HepG2 (cell line): Measurements from ENCODE around the gene ATXN3L. TPM values are rescaled to one million over a fixed set of nuclear protein-coding genes. Genes with fewer than 3 reads are reported as not detected.

Source experiments
- ATAC-seq: fragments of 200-7000 bp; cut with Tn5 transposase; 3 replicates; pipeline ENCODE4 v1.9.1; 2020; ENCODE audit warnings: mild to moderate bottlenecking, moderate library complexity
- BruUV-seq: library from RNA; stranded (reverse); fragments of 400-500 nt; replicated peaks from 2 replicates; lab custom pipeline; 2021; lab: Mats Ljungman, UMichigan
- CTCF ChIA-PET: fragments of 300-600 bp; formaldehyde crosslinking; extraction: SDS; loops from one replicate; lab custom pipeline; 2021; ENCODE audit warnings: low total read pairs, inconsistent platforms, low intra/inter-chr PET ratio; lab: Yijun Ruan, JAX
- POLR2A ChIA-PET: fragments of 350-600 bp; sonication (Branson Sonifier 250); formaldehyde crosslinking; loops from one replicate; lab custom pipeline; 2020; ENCODE audit warnings: antibody characterized with exemption, inconsistent platforms; lab: Yijun Ruan, JAX
- DNase-seq: peaks from one replicate; pipeline ENCODE4 v3.0.0-alpha.2; 2015; ENCODE audit warnings: low spot score
- FAIRE-seq: peaks from 3 replicates; lab custom pipeline; 2011; peaks lifted over from hg19 to GRCh38; lab: Jason Lieb, UNC
- H2AFZ ChIP-seq: one replicate; pipeline ENCODE4 v1.6.1; 2011; ENCODE audit warnings: low read length, inconsistent platforms
- H3K27ac ChIP-seq: fragments of 300-600 bp; 3 replicates; pipeline ENCODE4 v1.8.0; 2011; ENCODE audit warnings: mixed run types, mild to moderate bottlenecking, mixed read lengths, low read length, inconsistent platforms; ENCODE audit not compliant: insufficient read depth; ENCODE audit errors: extremely low read length
- H3K27me3 ChIP-seq, 2 experiments: fragments of 200-600 bp in 1 of 2; 2 replicates in 1 of 2; 3 replicates in 1 of 2; pipeline versions ENCODE4 v1.6.0 to v1.8.0; 2011; ENCODE audit warnings: low read length in 2 of 2, mild to moderate bottlenecking in 2 of 2, moderate library complexity in 2 of 2, inconsistent platforms in 1 of 2; ENCODE audit not compliant: insufficient read depth in 2 of 2, control insufficient read depth in 1 of 2
- H3K36me3 ChIP-seq, 2 experiments: fragments of 200-600 bp in 1 of 2; replicated peaks in 1 of 2; 2 replicates in 1 of 2; 3 replicates in 1 of 2; pipeline versions ENCODE4 v1.5.1 to v1.8.0; 2011; ENCODE audit warnings: low read length in 2 of 2, inconsistent platforms in 1 of 2; ENCODE audit not compliant: insufficient read depth in 2 of 2, control insufficient read depth in 1 of 2
- H3K4me1 ChIP-seq: 2 replicates; pipeline ENCODE4 v1.5.1; 2012; ENCODE audit warnings: low read length, inconsistent platforms; ENCODE audit not compliant: insufficient read depth
- H3K4me2 ChIP-seq: 2 replicates; pipeline ENCODE4 v1.6.0; 2011; ENCODE audit warnings: low read depth, low read length, inconsistent platforms
- H3K4me3 ChIP-seq, 3 experiments: fragments of 200-600 bp in 1 of 3; sonication (generic), shearing (Covaris generic) in 1 of 3; replicated peaks in 1 of 3; 2 replicates each; pipeline ENCODE4 v1.5.1; 2011 to 2016; ENCODE audit warnings: low read length in 3 of 3, inconsistent platforms in 2 of 3, low read depth in 2 of 3, mild to moderate bottlenecking in 2 of 3, control low read depth in 1 of 3, mixed read lengths in 1 of 3; ENCODE audit not compliant: insufficient read depth in 1 of 3
- H3K79me2 ChIP-seq: one replicate; pipeline ENCODE4 v1.6.1; 2011; ENCODE audit warnings: low read length, inconsistent platforms; ENCODE audit not compliant: insufficient read depth
- H3K9ac ChIP-seq: 2 replicates; pipeline ENCODE4 v1.6.0; 2011; ENCODE audit warnings: mild to moderate bottlenecking, low read depth, low read length, inconsistent platforms; ENCODE audit not compliant: insufficient read depth
- H3K9me3 ChIP-seq: 2 replicates; pipeline ENCODE4 v1.5.1; 2012; ENCODE audit warnings: mild to moderate bottlenecking, low read length
- H4K20me1 ChIP-seq: 2 replicates; pipeline ENCODE4 v1.6.0; 2011; ENCODE audit warnings: inconsistent platforms, mild to moderate bottlenecking, low read length, moderate library complexity; ENCODE audit not compliant: insufficient read depth
- GTF3A ChIP-seq: sonication (generic); formaldehyde crosslinking; conservative IDR thresholded peaks from 2 replicates; pipeline ENCODE4 v1.4.0; 2020; ENCODE audit warnings: mild to moderate bottlenecking, missing genetic modification reagents
- KDM2A ChIP-seq: sonication (generic); formaldehyde crosslinking; IDR thresholded peaks from 2 replicates; pipeline ENCODE4 v1.4.0; 2020; ENCODE audit warnings: low read depth, missing genetic modification reagents, borderline replicate concordance
- MAX ChIP-seq: IDR thresholded peaks from 2 replicates; pipeline ENCODE4 v1.6.1; 2012; ENCODE audit warnings: inconsistent platforms
- RARA ChIP-seq: IDR thresholded peaks from 2 replicates; pipeline ENCODE4 v1.6.1; 2016; ENCODE audit warnings: missing genetic modification reagents, missing compliant biosample characterization
- TEAD3 ChIP-seq: optimal IDR thresholded peaks from 2 replicates; pipeline ENCODE3; 2016; ENCODE audit warnings: borderline replicate concordance
- TRAFD1 ChIP-seq: sonication (generic); formaldehyde crosslinking; IDR thresholded peaks from 2 replicates; pipeline ENCODE4 v1.5.1; 2020; ENCODE audit warnings: missing genetic modification reagents, mild to moderate bottlenecking, borderline replicate concordance
- ZC3H4 ChIP-seq: sonication (generic); formaldehyde crosslinking; IDR thresholded peaks from 2 replicates; pipeline ENCODE4 v1.4.0; 2020; ENCODE audit warnings: missing genetic modification reagents, borderline replicate concordance
- ZNF121 ChIP-seq: sonication (generic); formaldehyde crosslinking; IDR thresholded peaks from 2 replicates; pipeline ENCODE4 v1.5.0; 2020; ENCODE audit warnings: mild to moderate bottlenecking, missing genetic modification reagents
- ZNF280B ChIP-seq: sonication (generic); formaldehyde crosslinking; IDR thresholded peaks from 2 replicates; pipeline ENCODE4 v1.5.0; 2020; ENCODE audit warnings: missing genetic modification reagents, mild to moderate bottlenecking, borderline replicate concordance
- ZNF567 ChIP-seq: sonication (generic); formaldehyde crosslinking; IDR thresholded peaks from 2 replicates; pipeline ENCODE4 v1.8.1; 2023; ENCODE audit warnings: mild to moderate bottlenecking, missing genetic modification reagents, borderline replicate concordance
- ZNF577 ChIP-seq: sonication (generic); formaldehyde crosslinking; IDR thresholded peaks from 2 replicates; pipeline ENCODE4 v1.4.0; 2020; ENCODE audit warnings: mild to moderate bottlenecking, low read depth, missing genetic modification reagents, borderline replicate concordance
- ZNF619 ChIP-seq: sonication (generic); formaldehyde crosslinking; IDR thresholded peaks from 2 replicates; pipeline ENCODE4 v1.4.0; 2020; ENCODE audit warnings: mild to moderate bottlenecking, missing genetic modification reagents
- ZSCAN9 ChIP-seq: IDR thresholded peaks from 2 replicates; pipeline ENCODE4 v1.6.1; 2016; ENCODE audit warnings: borderline replicate concordance
- WGBS: methylation state at CpG from one replicate; pipeline ENCODE4 v1.1.6; 2017; ENCODE audit warnings: low lambda C conversion rate; 5-methylcytosine and 5-hydroxymethylcytosine counted together
- in situ Hi-C: cut with HindIII; loops from 2 replicates; pipeline ENCODE4 v1.10.0; 2017; ENCODE audit warnings: low pct_unique_long_range_greater_than_20kb; ENCODE audit not compliant: extremely low pct_ligation_motif_present
- intact Hi-C: fragments of 100-400 bp; cut with micrococcal nuclease; formaldehyde crosslinking; loops from one replicate; pipeline ENCODE4 v1.10.0; 2022; ENCODE audit not compliant: unreplicated experiment
- polyA plus RNA-seq, 8 experiments: library from polyadenylated mRNA; depleted of rRNA in 3 of 8; stranded (reverse) in 7 of 8; unstranded in 1 of 8; fragments of >200 nt; fragmentation: Illumina TruSeq in 4 of 8; extraction: Trizol in 4 of 8; gene quantifications; 2 replicates each; pipeline versions ENCODE4 v1.2.1 to v1.2.3, GENCODE V29; 2011 to 2016; ENCODE audit warnings: low read depth in 4 of 8, missing spikeins in 1 of 8, mixed read lengths in 1 of 8; ENCODE audit not compliant: insufficient read depth in 1 of 8
- total RNA-seq, 5 experiments: library from RNA; depleted of rRNA; stranded (reverse); fragments of >200 nt; fragmentation: Illumina TruSeq; extraction: Trizol; gene quantifications; 2 replicates each; pipeline ENCODE4 v1.2.3, GENCODE V29; 2016; ENCODE audit warnings: low read depth in 1 of 5

Gene ATXN3L
- total and polyA plus RNA-seq, 2 of the 13 experiments (the other 11 are each of a cell fraction or from before 2014, with no cell fraction given) = not detected

- ChIA-PET CTCF (no interaction called here), POLR2A (no interaction called here)
- Histone ChIP-seq H2AFZ (no peak overlapping the region), H3K27ac (no peak overlapping the region), H3K9me3 (no peaks in the 10 kb centered on the region), H3K79me2 (no peaks in the 10 kb centered on the region), H3K4me2 (no peak overlapping the region), H3K4me1 (no peaks in the 10 kb centered on the region), H3K4me3 (no peak overlapping the region), H4K20me1 (no peaks in the 10 kb centered on the region), H3K27me3 (no peaks in the 10 kb centered on the region), H3K36me3 (no peaks in the 10 kb centered on the region), H3K9ac (no peak overlapping the region)
- no peak for DNase-seq
- no peak for FAIRE-seq
- intact Hi-C loops = no loop called here
- BruUV-seq = no TSS peak
- 51% methylated on average over 4 of the region's 5 CpGs for WGBS
- no peak for ATAC-seq
- in situ Hi-C loops = no loop called here
- TF ChIP-seq TEAD3 (CRISPR knock-in tag) (no peak), GTF3A (CRISPR knock-in tag) (no peak), ZNF577 (CRISPR knock-in tag) (no peak), ZNF567 (no peak), KDM2A (CRISPR knock-in tag) (no peak), RARA (CRISPR knock-in tag) (no peak), ZNF121 (no peak), ZNF619 (no peak), ZNF280B (CRISPR knock-in tag) (no peak), ZC3H4 (CRISPR knock-in tag) (no peak), TRAFD1 (CRISPR knock-in tag) (no peak), MAX (no peak), ZSCAN9 (CRISPR knock-in tag) (no peak)
These were observed 34.6 kb downstream of the ATXN3L start for GRCh38 chrX:13285229-13285628.
